ENCODE measurements around the gene TOX2.
A peak's percentile ranks its signal among the peaks of the same experiment; 100 is the strongest.

Gene TOX2

GRCh38 chr20:44020406-44021148 is 105.9 kb downstream of the TOX2 start:
- DNase-seq = no peak

GRCh38 chr20:44021186-44021585 is 106.5 kb downstream of the TOX2 start:
- no peak for DNase-seq

- DNase-seq = no peak
Observed at GRCh38 chr20:44021900-44022299, 107.2 kb downstream of the TOX2 start.

GRCh38 chr20:44022464-44022863 is 107.8 kb downstream of the TOX2 start:
- no peak for DNase-seq

- DNase-seq = no peak
Observed at GRCh38 chr20:44023515-44024371, 109.1 kb downstream of the TOX2 start.

DNA sequence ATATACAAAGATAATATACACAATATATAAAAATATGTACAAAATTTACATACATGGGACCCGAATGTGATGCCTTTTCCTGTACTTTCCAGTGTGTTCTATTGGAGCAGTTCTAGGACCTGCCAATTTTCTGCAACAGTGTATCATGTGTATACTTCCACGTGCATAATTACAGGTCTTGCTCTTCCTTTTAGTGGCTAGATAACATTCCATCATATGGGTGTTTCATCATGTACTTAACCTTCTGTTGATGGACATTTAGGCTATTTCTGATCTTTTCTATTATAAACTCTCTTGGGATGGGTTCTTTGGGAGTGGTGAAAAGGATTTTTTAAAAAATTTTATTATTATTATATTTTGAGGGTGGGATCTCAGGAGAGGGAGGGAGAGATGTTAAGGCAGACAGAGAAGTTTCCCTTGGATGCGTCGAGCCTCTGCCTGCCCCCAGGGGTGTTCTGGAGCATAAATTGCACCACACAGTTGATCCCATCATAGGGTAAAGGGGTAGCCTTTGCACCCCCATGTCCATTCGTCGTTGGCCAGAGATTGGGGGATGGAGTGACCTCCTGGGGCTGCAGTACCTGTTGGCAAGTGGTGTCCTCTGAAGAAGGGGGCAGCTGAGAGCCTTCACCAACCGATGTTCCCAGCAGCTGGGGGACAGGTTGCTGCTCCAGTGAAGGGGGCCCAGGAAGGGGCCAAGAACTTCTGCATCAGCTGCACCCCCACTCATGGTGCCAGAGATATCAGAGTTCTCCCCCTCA is 110.3 kb downstream of the TOX2 start:
- no peak for DNase-seq

DNA sequence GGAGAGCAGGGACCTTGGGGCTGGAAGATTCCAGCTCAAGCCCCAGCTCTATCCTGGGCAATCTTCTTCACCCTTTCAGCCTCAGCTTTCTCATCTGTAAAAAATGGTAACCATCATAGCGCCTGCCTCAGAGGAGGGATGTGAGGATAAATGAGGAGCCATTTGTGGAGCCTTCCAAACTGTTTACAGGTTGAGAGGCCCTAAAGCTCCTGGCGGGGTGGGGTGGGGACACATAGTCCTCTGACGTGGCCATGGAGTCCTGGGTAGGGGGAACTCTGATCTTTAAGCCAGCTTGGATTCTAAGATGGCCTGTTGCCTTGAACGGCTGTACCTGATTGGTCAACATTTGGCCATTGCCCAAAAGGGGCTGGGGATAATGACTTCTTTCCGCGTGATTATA is 111.1 kb downstream of the TOX2 start:
- DNase-seq = no peak

DNA sequence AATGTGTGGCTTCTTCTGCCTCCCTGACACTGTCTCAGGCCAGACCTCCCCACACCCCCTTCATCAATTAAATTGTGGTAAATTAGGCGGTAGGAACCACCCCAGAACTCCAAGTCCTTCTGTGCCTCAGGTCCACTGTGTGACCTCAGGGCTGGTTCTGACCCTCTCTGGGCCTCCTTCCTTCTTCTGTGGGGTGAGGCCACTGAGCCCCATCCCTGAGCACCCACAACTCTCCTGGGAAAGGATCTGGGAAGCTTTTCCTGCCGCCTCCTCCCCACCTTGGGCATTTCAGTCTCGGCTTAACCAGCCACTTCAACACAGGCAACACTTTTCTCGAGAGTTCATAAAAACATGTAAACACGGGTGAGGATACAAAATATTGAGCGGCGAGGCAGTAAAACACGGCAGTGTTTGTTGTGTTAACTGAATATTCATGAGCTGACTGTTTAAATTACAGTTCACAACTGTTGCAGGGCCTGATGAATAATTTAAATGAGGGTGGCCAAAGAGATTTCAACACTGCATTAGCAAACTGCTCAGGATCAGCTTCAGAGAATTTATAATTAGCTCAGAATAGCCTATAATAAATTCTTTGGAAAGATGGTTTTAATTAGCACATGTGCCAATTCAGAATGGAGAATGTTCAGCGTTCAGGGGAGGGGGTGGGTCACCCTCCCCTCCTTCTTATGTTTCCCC is 112.1 kb downstream of the TOX2 start:
- no peak for DNase-seq

DNA sequence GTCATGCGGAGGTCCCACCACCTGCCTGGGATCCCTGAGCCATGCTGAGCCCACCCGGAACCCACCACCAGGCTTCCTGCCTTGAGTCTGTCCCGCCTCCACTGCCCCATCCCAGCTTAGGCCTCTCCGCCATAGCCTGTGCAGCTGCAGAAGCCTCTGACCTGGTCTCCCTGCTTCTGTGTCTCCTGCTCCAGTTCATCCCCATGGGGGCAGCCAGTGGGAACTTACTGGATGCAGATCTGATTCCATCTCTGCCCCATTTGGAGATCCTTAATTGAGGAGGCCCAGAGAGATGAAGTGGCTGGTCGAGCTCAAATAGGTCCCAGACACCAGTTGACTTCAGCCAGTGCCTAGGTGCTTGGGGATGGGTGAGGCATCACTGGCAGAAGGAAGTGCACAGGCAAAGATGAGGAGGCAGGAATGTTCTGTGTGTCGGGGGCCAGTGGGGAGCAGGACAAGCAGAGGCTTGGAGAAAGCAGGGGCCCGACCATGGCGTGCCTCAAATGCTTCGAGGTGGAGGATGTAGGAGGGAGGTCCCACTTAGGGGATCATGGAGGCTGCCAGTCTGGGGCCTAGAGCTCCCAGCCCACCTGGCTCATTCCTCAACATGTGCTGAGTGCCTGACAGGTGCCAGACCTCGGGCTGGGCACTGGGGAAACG is 112.8 kb downstream of the TOX2 start:
- no peak for DNase-seq

- DNase-seq = no peak
Observed at GRCh38 chr20:44028003-44028730, 113.5 kb downstream of the TOX2 start.

DNA sequence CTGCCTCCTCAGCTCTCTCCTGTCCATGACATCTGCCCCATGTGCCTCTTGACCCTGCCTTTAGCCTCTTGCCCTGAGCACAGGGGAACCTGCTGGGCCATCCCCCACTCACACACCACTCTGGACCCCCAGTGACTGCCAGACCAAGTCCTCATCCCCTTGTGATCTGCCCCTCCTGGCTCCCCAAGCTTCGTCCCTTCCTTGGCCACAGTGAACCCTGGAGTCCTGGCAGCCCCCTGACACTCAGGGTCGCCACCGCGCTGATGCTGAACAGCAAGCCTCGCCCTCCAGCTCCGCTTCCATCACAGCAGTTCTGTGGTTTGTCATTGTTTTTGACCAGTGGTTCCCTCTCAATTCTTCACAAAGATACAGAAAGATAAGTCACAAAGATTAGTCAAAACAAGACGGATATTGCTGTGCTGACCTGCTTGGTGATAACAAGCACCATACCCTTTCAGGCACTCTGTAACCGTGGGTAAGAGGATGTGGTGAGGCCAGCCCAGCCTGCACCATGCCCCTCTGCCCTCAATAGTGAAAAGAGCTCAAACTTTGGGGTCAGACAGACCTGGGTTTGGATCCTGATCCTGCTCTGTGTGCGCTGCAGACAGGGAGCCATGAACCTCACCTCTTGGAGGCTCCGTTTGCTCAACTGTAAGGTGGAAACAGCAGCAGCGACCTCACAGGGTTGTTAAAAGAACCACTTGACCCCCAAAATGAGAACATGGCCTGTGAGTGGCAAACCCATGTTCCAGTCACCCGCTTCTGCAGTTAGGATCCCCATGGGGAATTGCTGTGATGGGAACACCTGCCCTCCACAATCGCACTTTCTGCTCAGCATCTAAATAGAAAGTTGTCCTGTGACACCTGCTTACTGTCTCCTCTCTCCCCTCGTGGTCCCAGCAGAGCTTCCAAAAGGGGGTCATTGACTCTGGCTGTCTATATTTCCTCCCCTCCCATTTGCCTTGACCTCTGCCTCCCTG is 114.5 kb downstream of the TOX2 start:
- DNase-seq = peak; percentile 89

- no peak for DNase-seq
Observed at GRCh38 chr20:44029848-44030230, 115.2 kb downstream of the TOX2 start.

GRCh38 chr20:44030394-44030793 is 115.7 kb downstream of the TOX2 start:
- DNase-seq = no peak

GRCh38 chr20:44031001-44031574 is 116.4 kb downstream of the TOX2 start:
- DNase-seq = no peak

DNA sequence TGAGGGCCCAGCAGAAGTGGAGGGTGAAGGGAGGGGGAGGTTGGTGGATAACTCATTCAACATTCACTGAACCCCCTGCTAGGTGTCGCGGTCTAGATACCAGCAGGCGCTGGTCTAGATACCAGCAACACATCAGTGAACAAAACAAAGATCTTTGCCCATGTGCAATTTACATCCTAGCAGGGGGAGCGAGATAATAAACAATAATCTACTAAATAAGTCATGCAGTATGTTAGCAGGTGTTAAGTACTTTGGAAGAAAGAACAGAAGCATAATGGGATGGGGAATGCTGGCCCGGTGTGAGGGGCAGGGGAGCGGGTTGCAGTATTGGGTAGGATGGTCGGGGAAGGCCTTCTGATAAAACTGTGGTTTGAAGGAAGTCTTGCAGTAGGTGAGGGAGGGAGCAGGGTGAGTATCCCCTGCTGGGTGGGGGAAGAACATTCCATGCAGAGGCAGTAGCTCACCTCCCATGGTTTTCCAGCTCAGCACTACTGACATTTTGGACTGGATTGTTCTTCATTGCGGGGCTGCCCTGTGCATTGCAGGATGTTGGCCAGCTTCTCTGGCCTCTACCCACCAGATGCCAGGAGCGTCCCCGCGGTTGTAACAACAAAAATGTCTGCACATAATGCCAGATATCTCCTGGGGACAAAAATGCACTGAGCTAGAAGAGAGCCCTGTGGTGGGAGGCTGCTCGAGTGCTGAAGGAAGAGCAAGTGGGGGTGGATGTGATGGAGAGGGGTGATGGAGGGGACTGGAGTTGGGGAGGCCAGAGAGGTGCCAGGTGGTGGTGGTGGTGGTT is 117.3 kb downstream of the TOX2 start:
- DNase-seq = no peak

GRCh38 chr20:44032583-44033331 is 118.1 kb downstream of the TOX2 start:
- DNase-seq = no peak

DNA sequence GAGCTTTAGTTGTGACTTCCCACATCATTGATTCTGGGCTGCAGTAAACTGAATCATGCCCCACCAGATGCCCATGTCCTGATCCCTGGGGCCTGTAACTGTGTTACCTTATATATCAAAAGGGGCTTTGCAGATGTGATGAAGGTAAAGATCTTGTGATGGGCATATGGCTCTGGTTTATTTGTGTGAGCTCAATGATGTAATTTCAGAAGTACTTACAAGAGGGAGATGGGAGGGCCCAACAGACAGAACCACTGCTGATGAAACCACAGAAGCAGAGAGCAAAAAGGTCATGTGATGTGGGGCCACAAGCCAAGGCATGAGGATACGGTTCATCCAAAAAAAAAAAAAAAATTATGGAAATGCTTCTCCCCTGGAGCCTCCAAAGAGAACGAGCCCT is 118.7 kb downstream of the TOX2 start:
- DNase-seq = peak; percentile 65

DNA sequence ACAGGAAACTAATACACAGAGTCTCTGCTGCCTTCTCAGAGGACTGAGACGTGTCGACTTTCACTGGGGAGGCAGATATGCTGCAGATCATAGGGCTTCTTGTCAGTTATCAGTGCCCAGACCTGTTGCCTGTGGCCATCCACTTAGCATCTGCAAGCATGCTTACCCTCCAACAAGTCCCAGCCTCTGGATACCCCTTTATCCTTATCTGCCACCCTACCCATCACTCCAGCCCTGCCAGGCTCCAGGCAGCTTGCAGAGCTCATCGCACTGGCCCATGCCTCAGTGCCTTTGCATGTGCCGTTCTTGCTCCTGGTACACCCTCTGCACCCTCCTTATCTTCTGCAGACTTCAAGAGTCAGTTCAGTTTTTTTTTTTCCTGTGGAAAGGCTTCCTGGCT is 119.2 kb downstream of the TOX2 start:
- no peak for DNase-seq

Measured in activated CD4-positive, alpha-beta T cell treated with anti-CD3 and anti-CD28 coated beads, Interleukin-2, amount 50 U/mL, for 16 hours (primary cell).